Measurements from ENCODE around the gene GFPT1.
"Not testable (repeated sequence)": the region's sequence is repeated elsewhere in the genome, so short reads cannot be mapped to it uniquely, and the experiment has no call there.

The GFPT1 gene

GRCh38 chr2:69358914-69359313, 28.1 kb downstream of the GFPT1 start:
- WGBS, 2 donors (ENCODE audit: extremely low coverage in 2 of 2, insufficient read length in 2 of 2, insufficient replicate concordance in 1 of 2), result no CpG with 5 or more reads among the region's 3 CpGs
- Histone ChIP-seq H3K4ac (ENCODE audit: low read length) (no peak overlapping the region), H3K4me3 (ENCODE audit: low read length in 2 of 2) (no peak overlapping the region)

GRCh38 chr2:69356471-69356870, 30.6 kb downstream of the GFPT1 start:
- Histone ChIP-seq H3K4me2 (ENCODE audit: insufficient read depth, low read length, poor library complexity, severe bottlenecking) (no peak overlapping the region), H2BK12ac (ENCODE audit: low read length) (no peak overlapping the region), H3K14ac (ENCODE audit: low read length) (no peak overlapping the region), H3K4me3 (ENCODE audit: low read length in 2 of 2) (no peak overlapping the region), H2BK5ac (ENCODE audit: low read length) (no peak overlapping the region), H4K8ac (ENCODE audit: low read depth, low read length) (no peak overlapping the region), H3K9ac (ENCODE audit: low read depth, low read length, poor library complexity) (no peak overlapping the region), H3K4me1 (ENCODE audit: control insufficient read depth in 2 of 2, insufficient read depth in 1 of 2, low read depth in 1 of 2, low read length in 2 of 2) (no peaks in the 10 kb centered on the region), H2BK120ac (ENCODE audit: low read depth, low read length) (no peak overlapping the region), H2AFZ (ENCODE audit: low read length) (no peak overlapping the region), H3K23ac (ENCODE audit: low read depth, low read length, poor library complexity) (no peak overlapping the region), H3K27ac (replicated peaks; ENCODE audit: low read length) (no peak overlapping the region), H3K36me3 (replicated peaks in 1 of 2; ENCODE audit: control insufficient read depth in 2 of 2, insufficient read depth in 2 of 2, low read length in 2 of 2) (peaks cover 15 to 88% of the 10 kb centered on the region in 2 donors), H3K4ac (ENCODE audit: low read length) (no peak overlapping the region), H4K91ac (ENCODE audit: low read depth, low read length, poor library complexity) (no peak overlapping the region), H3K27me3 (ENCODE audit: control insufficient read depth in 3 of 3, insufficient read depth in 3 of 3, low read depth in 1 of 3, low read length in 3 of 3) (no peaks in the 10 kb centered on the region), H2AK5ac (ENCODE audit: low read depth, low read length) (no peak overlapping the region), H2BK15ac (ENCODE audit: low read length) (no peak overlapping the region), H3K79me1 (ENCODE audit: low read depth, low read length) (no peaks in the 10 kb centered on the region), H3K18ac (ENCODE audit: low read length) (no peak overlapping the region), H3K9me3 (replicated peaks in 1 of 2; ENCODE audit: control insufficient read depth in 2 of 2, insufficient read depth in 1 of 2, low read depth in 1 of 2, low read length in 2 of 2) (no peaks in the 10 kb centered on the region)
- no peak for DNase-seq (ENCODE audit: low spot score)
- WGBS, 2 donors (ENCODE audit: extremely low coverage in 2 of 2, insufficient read length in 2 of 2, insufficient replicate concordance in 1 of 2), result no CpG with 5 or more reads among the region's 5 CpGs

More at GRCh38 chr2:69358914-69359313, 28.1 kb downstream of the GFPT1 start:
- Histone ChIP-seq H3K9me3 (replicated peaks in 1 of 2; ENCODE audit: control insufficient read depth in 2 of 2, insufficient read depth in 1 of 2, low read depth in 1 of 2, low read length in 2 of 2) (no peaks in the 10 kb centered on the region), H2BK12ac (ENCODE audit: low read length) (no peak overlapping the region), H3K36me3 (replicated peaks in 1 of 2; ENCODE audit: control insufficient read depth in 2 of 2, insufficient read depth in 2 of 2, low read length in 2 of 2) (peaks cover 21 to 98% of the 10 kb centered on the region in 2 donors), H2BK15ac (ENCODE audit: low read length) (no peak overlapping the region), H3K14ac (ENCODE audit: low read length) (no peak overlapping the region), H2AFZ (ENCODE audit: low read length) (no peak overlapping the region), H3K18ac (ENCODE audit: low read length) (no peak overlapping the region), H2BK5ac (ENCODE audit: low read length) (no peak overlapping the region), H3K79me1 (ENCODE audit: low read depth, low read length) (no peaks in the 10 kb centered on the region), H3K27me3 (ENCODE audit: control insufficient read depth in 3 of 3, insufficient read depth in 3 of 3, low read depth in 1 of 3, low read length in 3 of 3) (no peaks in the 10 kb centered on the region), H4K8ac (ENCODE audit: low read depth, low read length) (no peak overlapping the region), H3K9ac (ENCODE audit: low read depth, low read length, poor library complexity) (no peak overlapping the region), H3K4me2 (ENCODE audit: insufficient read depth, low read length, poor library complexity, severe bottlenecking) (no peak overlapping the region), H2BK120ac (ENCODE audit: low read depth, low read length) (no peak overlapping the region), H3K4me1 (ENCODE audit: control insufficient read depth in 2 of 2, insufficient read depth in 1 of 2, low read depth in 1 of 2, low read length in 2 of 2) (no peaks in the 10 kb centered on the region), H3K27ac (replicated peaks; ENCODE audit: low read length) (no peak overlapping the region), H3K23ac (ENCODE audit: low read depth, low read length, poor library complexity) (no peak overlapping the region), H2AK5ac (ENCODE audit: low read depth, low read length) (no peak overlapping the region), H4K91ac (ENCODE audit: low read depth, low read length, poor library complexity) (no peak overlapping the region)
- DNase-seq (ENCODE audit: low spot score), result no peak

DNA sequence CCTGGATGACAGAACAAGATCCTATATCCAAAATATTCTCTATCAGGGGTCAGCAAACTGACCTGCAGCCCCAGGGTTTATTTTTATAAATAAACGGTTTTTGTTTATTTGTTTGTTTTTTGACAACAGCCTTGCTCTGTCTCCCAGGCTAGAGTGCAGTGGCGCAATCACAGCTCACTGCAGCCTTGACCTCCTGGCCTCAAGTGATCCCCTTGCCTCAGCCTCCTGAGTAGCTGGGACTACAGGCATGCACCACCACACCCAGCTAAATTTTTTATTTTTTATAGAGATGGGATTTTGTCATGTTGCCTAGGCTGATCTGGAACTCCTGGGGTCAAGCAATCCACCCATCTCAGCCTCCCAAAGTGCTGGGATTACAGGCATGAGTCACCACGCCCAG, 32.1 kb downstream of the GFPT1 start:
- H3K79me1 ChIP-seq (ENCODE audit: low read depth, low read length); H3K9me3 ChIP-seq (replicated peaks in 1 of 2; ENCODE audit: control insufficient read depth in 2 of 2, insufficient read depth in 1 of 2, low read depth in 1 of 2, low read length in 2 of 2); H2AFZ ChIP-seq (ENCODE audit: low read length); H3K4me1 ChIP-seq (ENCODE audit: control insufficient read depth in 2 of 2, insufficient read depth in 1 of 2, low read depth in 1 of 2, low read length in 2 of 2); H2AK5ac ChIP-seq (ENCODE audit: low read depth, low read length); DNase-seq (ENCODE audit: low spot score); H3K18ac ChIP-seq (ENCODE audit: low read length); H3K14ac ChIP-seq (ENCODE audit: low read length); H2BK120ac ChIP-seq (ENCODE audit: low read depth, low read length); H2BK12ac ChIP-seq (ENCODE audit: low read length); H3K9ac ChIP-seq (ENCODE audit: low read depth, low read length, poor library complexity); H3K4ac ChIP-seq (ENCODE audit: low read length); H3K27ac ChIP-seq (replicated peaks; ENCODE audit: low read length); H3K27me3 ChIP-seq (ENCODE audit: control insufficient read depth in 3 of 3, insufficient read depth in 3 of 3, low read depth in 1 of 3, low read length in 3 of 3); H4K91ac ChIP-seq (ENCODE audit: low read depth, low read length, poor library complexity); H3K23ac ChIP-seq (ENCODE audit: low read depth, low read length, poor library complexity); H3K4me3 ChIP-seq (ENCODE audit: low read length in 2 of 2); H4K8ac ChIP-seq (ENCODE audit: low read depth, low read length); H2BK5ac ChIP-seq (ENCODE audit: low read length); H3K4me2 ChIP-seq (ENCODE audit: insufficient read depth, low read length, poor library complexity, severe bottlenecking); H2BK15ac ChIP-seq (ENCODE audit: low read length): not testable (repeated sequence)
- WGBS, 2 donors (ENCODE audit: extremely low coverage in 2 of 2, insufficient read length in 2 of 2, insufficient replicate concordance in 1 of 2), result no CpG with 5 or more reads among the region's 3 CpGs
- H3K36me3 ChIP-seq (replicated peaks in 1 of 2; ENCODE audit: control insufficient read depth in 2 of 2, insufficient read depth in 2 of 2, low read length in 2 of 2), result peaks cover 12 to 89% of the 10 kb centered on the region in 2 donors

DNA sequence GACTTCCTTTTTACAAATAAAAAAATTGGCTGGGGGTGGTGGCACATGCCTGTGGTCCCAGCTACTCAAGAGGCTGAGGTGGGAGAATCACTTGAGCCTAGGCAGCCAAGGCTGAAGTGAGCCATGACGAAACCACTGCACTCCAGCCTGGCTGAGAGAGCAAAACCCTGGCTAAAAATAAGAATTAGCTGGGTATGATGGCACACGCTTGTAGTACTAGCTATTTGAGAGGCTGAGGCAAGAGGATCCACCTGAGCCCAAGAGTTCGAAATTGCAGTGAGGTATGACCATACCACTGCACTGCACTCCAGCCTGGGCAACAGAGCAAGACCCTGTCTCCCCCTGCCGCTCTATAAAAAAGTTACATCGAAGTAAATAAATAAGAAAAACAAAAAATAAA, 33.7 kb downstream of the GFPT1 start:
- H2AK5ac ChIP-seq (ENCODE audit: low read depth, low read length), result no peak overlapping the region
- H2BK12ac ChIP-seq (ENCODE audit: low read length), result no peak overlapping the region
- H2BK15ac ChIP-seq (ENCODE audit: low read length), result no peak overlapping the region
- no peak overlapping the region for H2BK5ac ChIP-seq (ENCODE audit: low read length)
- no peak overlapping the region for H3K27ac ChIP-seq (replicated peaks; ENCODE audit: low read length)
- no peaks in the 10 kb centered on the region for H3K9me3 ChIP-seq (replicated peaks in 1 of 2; ENCODE audit: control insufficient read depth in 2 of 2, insufficient read depth in 1 of 2, low read depth in 1 of 2, low read length in 2 of 2)
- WGBS, 2 donors (ENCODE audit: extremely low coverage in 2 of 2, insufficient read length in 2 of 2, insufficient replicate concordance in 1 of 2), result no CpG with 5 or more reads among the region's 5 CpGs
- H3K27me3 ChIP-seq (ENCODE audit: control insufficient read depth in 3 of 3, insufficient read depth in 3 of 3, low read depth in 1 of 3, low read length in 3 of 3), result no peaks in the 10 kb centered on the region
- peaks cover 0 to 2% of the 10 kb centered on the region in 2 donors for H3K4me1 ChIP-seq (ENCODE audit: control insufficient read depth in 2 of 2, insufficient read depth in 1 of 2, low read depth in 1 of 2, low read length in 2 of 2)
- H4K91ac ChIP-seq (ENCODE audit: low read depth, low read length, poor library complexity), result no peak overlapping the region
- no peak overlapping the region for H3K14ac ChIP-seq (ENCODE audit: low read length)
- H4K8ac ChIP-seq (ENCODE audit: low read depth, low read length), result no peak overlapping the region
- H3K23ac ChIP-seq (ENCODE audit: low read depth, low read length, poor library complexity), result no peak overlapping the region
- H3K4me2 ChIP-seq (ENCODE audit: insufficient read depth, low read length, poor library complexity, severe bottlenecking), result no peak overlapping the region
- no peak overlapping the region for H3K4ac ChIP-seq (ENCODE audit: low read length)
- H3K79me1 ChIP-seq (ENCODE audit: low read depth, low read length), result no peaks in the 10 kb centered on the region
- no peak overlapping the region for H2AFZ ChIP-seq (ENCODE audit: low read length)
- no peak for DNase-seq (ENCODE audit: low spot score)
- H3K36me3 ChIP-seq (replicated peaks in 1 of 2; ENCODE audit: control insufficient read depth in 2 of 2, insufficient read depth in 2 of 2, low read length in 2 of 2), result peaks cover 8 to 89% of the 10 kb centered on the region in 2 donors
- H3K4me3 ChIP-seq (ENCODE audit: low read length in 2 of 2), result no peak overlapping the region
- no peak overlapping the region for H3K9ac ChIP-seq (ENCODE audit: low read depth, low read length, poor library complexity)
- no peak overlapping the region for H2BK120ac ChIP-seq (ENCODE audit: low read depth, low read length)
- no peak overlapping the region for H3K18ac ChIP-seq (ENCODE audit: low read length)
